ENCODE data around the gene STAP2.

DNA sequence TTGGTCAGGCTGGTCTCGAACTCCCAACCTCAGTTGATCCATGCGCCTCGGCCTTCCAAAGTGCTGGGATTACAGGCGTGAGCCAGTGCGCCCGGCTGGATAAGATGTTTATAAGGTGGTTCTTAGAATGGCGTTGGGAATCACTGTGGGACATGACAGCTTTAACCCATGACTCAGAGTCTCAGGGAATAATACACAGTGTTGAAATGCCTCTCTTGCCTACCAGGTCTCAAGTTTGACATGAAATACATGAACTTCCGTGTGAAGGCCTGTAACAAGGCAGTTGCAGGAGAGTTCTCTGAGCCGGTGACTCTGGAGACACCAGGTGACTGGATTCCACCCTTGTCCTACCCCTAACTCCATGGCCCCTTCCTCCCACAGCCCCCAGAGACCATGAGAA is 21.7 kb downstream of the STAP2 start:
- TF ChIP-seq EP300 (IDR thresholded peaks at IDR 0.05): no peak
- TF ChIP-seq, protein P1, sequence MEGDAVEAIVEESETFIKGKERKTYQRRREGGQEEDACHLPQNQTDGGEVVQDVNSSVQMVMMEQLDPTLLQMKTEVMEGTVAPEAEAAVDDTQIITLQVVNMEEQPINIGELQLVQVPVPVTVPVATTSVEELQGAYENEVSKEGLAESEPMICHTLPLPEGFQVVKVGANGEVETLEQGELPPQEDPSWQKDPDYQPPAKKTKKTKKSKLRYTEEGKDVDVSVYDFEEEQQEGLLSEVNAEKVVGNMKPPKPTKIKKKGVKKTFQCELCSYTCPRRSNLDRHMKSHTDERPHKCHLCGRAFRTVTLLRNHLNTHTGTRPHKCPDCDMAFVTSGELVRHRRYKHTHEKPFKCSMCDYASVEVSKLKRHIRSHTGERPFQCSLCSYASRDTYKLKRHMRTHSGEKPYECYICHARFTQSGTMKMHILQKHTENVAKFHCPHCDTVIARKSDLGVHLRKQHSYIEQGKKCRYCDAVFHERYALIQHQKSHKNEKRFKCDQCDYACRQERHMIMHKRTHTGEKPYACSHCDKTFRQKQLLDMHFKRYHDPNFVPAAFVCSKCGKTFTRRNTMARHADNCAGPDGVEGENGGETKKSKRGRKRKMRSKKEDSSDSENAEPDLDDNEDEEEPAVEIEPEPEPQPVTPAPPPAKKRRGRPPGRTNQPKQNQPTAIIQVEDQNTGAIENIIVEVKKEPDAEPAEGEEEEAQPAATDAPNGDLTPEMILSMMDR (IDR thresholded peaks at IDR 0.05): no peak
- TF ChIP-seq POLR2AphosphoS5 (IDR thresholded peaks at IDR 0.05): no peak
- TF ChIP-seq POLR2A (IDR thresholded peaks at IDR 0.05): no peak

Data from suprapubic skin (tissue), 4 donors.